Measurements from ENCODE around the gene MAN1C1.
"Not testable (repeated sequence)": the region's sequence is repeated elsewhere in the genome, so short reads cannot be mapped to it uniquely, and the experiment has no call there.

The MAN1C1 gene

GRCh38 chr1:25698252-25698651 is 81.7 kb downstream of the MAN1C1 start:
- no peak for DNase-seq (ENCODE audit: low read depth, low spot score)

- DNase-seq (ENCODE audit: low read depth, low spot score): not testable (repeated sequence)
These were observed 82.5 kb downstream of the MAN1C1 start for GRCh38 chr1:25699059-25699458.

- no peak for DNase-seq (ENCODE audit: low read depth, low spot score)
These were observed 83.0 kb downstream of the MAN1C1 start for GRCh38 chr1:25699500-25700143.

GRCh38 chr1:25700144-25700523 is 83.5 kb downstream of the MAN1C1 start:
- DNase-seq (ENCODE audit: low read depth, low spot score): no peak

GRCh38 chr1:25700626-25701025 is 84.0 kb downstream of the MAN1C1 start:
- DNase-seq (ENCODE audit: low read depth, low spot score): no peak

- no peak for DNase-seq (ENCODE audit: low read depth, low spot score)
These were observed 84.6 kb downstream of the MAN1C1 start for GRCh38 chr1:25701030-25701785.

GRCh38 chr1:25702101-25702775 is 85.6 kb downstream of the MAN1C1 start:
- DNase-seq (ENCODE audit: low read depth, low spot score): no peak

GRCh38 chr1:25703041-25703440 is 86.5 kb downstream of the MAN1C1 start:
- DNase-seq (ENCODE audit: low read depth, low spot score): no peak

- no peak for DNase-seq (ENCODE audit: low read depth, low spot score)
These were observed 87.2 kb downstream of the MAN1C1 start for GRCh38 chr1:25703671-25704266.

GRCh38 chr1:25704267-25704691 is 87.7 kb downstream of the MAN1C1 start:
- DNase-seq (ENCODE audit: low read depth, low spot score): no peak

GRCh38 chr1:25705699-25706098 is 89.1 kb downstream of the MAN1C1 start:
- DNase-seq (ENCODE audit: low read depth, low spot score): no peak

- DNase-seq (ENCODE audit: low read depth, low spot score): no peak
These were observed 89.8 kb downstream of the MAN1C1 start for GRCh38 chr1:25706146-25707089.

- DNase-seq (ENCODE audit: low read depth, low spot score): no peak
These were observed 90.9 kb downstream of the MAN1C1 start for GRCh38 chr1:25707280-25708016.

GRCh38 chr1:25710583-25711347 is 94.2 kb downstream of the MAN1C1 start:
- no peak for DNase-seq (ENCODE audit: low read depth, low spot score)

- DNase-seq (ENCODE audit: low read depth, low spot score): no peak
These were observed 95.1 kb downstream of the MAN1C1 start for GRCh38 chr1:25711555-25712298.

- DNase-seq (ENCODE audit: low read depth, low spot score): no peak
These were observed 95.8 kb downstream of the MAN1C1 start for GRCh38 chr1:25712299-25712970.

- DNase-seq (ENCODE audit: low read depth, low spot score): no peak
These were observed 97.4 kb downstream of the MAN1C1 start for GRCh38 chr1:25713961-25714360.

GRCh38 chr1:25714372-25714931 is 97.9 kb downstream of the MAN1C1 start:
- no peak for DNase-seq (ENCODE audit: low read depth, low spot score)
